ENCODE results near the gene SETD4.
"Not testable (repeated sequence)": the region's sequence is repeated elsewhere in the genome, so short reads cannot be mapped to it uniquely, and the experiment has no call there.

SETD4 gene, protein sequence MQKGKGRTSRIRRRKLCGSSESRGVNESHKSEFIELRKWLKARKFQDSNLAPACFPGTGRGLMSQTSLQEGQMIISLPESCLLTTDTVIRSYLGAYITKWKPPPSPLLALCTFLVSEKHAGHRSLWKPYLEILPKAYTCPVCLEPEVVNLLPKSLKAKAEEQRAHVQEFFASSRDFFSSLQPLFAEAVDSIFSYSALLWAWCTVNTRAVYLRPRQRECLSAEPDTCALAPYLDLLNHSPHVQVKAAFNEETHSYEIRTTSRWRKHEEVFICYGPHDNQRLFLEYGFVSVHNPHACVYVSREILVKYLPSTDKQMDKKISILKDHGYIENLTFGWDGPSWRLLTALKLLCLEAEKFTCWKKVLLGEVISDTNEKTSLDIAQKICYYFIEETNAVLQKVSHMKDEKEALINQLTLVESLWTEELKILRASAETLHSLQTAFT

DNA sequence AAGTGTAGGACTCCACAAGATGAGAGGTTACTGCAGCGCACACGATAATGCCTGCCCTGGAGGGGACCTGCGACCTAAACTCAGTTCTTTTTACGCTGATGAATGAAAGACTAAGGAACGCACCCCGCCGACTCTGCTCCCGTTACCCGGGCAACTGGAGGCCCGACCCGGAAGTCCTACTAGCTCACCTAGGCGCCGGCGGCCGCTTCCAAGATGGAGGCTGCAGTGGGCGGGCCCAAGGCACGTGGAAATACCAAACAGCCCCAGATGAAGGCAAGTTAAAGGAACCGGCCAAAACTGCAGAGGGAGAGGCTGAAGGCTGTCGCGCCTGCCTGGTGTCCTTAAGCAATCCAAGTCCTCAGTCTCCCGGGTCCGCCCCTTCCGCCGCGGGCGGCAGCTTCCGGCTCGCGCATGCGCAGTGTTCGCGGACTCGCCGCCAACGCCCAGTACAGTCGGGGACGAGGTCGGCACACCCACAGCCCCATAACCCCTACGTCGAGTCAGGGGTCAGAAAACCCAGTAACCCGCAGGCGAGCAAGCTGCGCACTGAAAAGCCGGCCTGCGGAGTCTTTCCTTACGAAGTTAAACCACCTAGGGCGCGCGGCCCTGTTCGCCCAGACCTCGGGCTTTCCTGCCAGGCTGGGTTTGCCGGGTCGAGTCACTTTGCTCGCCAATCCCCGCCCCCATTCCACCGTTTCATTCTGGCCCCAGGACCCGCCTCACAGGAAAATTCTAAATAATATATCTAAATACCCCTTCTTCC is at the start of gene SETD4:
Gene SETD4 (minus strand): TSS at position 368 of the 763 bp plus-strand sequence. CDS start 1,638 bp downstream, outside the sequence.
- DNase-seq: peak; percentile 94

- no peak for DNase-seq
Measured at GRCh38 chr21:36109868-36110267, 49.5 kb upstream of the SETD4 start.

DNA sequence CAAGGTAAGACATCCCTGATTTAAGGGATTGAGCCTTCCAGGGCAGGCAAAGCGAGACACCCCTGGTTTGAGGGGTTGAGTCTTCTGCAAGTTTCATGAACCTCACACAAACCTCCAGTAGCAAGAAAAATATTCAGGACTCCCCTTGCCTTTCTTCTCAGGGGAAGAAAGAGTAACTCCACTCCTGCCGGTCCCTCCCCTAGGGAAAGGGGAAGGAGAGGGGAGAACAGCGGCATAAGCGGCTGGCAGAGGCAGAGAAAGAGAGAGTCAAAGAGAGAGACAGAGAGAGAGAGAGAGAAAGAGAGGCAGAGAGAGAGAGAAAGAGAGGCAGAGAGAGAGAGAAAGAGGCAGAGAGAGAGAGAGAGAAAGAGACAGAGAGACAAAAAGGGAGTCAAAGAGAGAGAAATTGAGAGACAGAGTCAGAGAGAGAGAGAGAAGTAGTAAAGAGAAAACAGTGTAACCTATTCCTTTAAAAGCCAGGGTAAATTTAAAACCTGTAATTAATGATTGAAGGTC is 45.1 kb upstream of the SETD4 start:
- no peak for DNase-seq

DNA sequence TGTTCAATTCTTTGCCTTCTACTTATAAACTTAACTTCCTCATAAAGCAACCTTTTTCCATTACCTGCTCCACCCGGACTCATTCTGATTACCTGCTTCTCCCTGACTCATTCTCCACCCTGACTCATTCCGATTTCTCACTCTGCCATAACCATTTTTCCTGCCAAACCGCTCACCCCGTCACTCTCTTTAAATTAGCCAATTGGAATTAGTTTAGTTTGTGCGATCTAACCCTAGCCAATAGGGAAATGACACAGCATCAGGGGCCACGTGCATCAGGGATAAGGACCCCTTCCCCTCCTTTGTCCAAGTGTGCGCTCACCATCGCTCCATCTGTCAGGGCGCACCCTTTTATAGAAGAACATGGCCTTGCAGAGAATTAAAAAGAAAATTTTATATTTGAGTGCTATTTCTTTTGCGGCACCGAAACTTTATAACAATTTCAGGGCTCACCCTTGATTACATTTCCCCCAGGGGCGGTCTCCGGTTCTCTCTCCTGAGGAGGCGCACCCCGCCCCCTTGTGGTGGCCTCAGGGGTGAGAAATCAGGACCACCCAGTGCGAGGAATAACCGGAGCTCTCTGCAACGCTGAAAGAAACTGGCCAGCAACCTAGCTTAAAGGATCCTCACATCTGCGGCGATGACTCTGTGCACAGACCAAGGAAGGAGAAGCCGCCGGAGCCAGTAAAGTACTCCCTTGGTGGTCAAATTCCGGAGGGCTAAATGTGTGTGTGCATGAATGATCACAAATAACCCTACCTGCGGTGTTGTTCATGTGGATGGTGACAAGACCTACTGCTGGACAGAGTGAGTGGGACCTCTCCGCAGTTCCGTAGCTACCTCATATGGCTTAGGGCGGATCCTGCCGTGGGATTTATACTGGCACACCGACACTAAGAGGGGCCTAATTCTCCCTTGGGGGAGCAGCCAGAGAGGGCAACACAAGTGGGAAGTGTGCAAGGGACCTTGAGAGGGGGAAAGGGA is 44.3 kb upstream of the SETD4 start:
- DNase-seq: peak; percentile 48

DNA sequence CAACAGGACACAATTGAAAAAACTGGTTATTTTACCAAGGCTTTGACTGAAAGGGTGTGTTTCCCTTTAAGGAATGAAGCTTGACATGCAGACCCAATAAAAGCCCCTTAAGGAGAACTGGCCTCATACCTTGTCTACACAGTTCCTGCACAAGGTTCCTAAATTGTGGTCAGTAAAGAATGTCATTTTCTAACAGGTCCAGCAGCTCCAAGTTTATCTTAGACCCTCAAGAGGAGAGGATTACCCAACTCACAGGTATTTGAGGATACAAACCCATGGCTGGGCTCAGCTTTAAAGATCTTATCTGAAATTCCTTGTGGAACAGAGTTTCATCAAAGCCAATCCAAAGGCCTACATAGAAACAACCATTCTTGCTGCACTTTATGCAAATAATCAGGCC is 43.1 kb upstream of the SETD4 start:
- DNase-seq: no peak

GRCh38 chr21:36100971-36101641 is 40.8 kb upstream of the SETD4 start:
- DNase-seq: no peak

GRCh38 chr21:36099695-36100211 is 39.4 kb upstream of the SETD4 start:
- DNase-seq: not testable (repeated sequence)

DNA sequence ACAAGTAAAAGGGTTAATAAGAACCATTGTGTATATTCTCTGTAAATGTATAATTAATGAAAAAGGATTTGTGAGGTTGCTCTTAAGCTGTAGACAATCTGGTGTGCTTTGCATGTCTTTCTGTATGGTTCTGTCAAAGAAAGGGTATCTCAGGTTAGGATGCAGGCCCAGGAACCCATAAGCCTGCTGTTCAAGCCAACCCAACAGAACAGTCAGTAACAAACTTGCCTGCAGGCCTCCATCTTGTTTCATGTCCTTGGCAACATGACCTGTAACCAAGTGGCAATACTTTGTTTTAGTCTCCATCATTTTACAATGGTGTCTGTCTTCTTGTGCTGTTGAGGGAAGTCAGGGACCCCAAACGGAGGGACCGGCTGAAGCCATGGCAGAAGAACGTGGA is 38.7 kb upstream of the SETD4 start:
- no peak for DNase-seq

GRCh38 chr21:36098182-36098532 is 37.8 kb upstream of the SETD4 start:
- DNase-seq: no peak

DNA sequence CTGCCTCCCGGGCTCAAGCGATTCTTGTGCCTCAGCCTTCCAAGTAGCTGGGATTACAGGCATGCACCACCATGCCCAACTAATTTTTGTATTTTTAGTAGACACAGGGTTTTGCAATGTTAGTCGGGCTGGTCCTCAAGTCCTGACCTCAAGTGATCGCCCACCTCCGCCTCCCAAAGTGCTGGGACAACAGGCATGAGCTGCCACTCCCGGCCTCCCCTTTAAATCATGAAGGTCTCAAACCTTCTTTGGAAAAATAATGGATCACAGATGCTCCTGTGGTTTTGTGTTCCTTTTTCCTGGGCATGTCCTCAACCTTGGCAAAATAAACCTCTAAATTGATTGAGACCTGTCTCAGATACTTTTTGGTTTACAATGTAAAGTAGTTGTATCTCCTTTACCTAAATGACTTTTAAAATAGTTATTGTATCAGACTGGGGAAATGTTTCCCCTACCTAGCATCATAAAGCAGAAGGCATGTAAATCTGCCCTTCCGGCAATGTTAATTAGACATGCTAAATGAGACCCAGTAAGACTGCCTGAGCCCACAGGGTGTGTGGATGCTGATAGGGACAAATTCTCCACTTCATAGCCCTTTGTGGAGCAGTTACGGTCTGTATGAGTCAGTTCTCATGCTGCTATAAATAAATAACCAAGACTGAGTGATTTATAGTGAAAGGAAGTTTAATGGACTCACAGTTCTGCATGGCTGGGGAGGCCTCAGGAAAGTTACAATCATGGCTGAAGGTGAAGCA is 37.3 kb upstream of the SETD4 start:
- DNase-seq: no peak

DNA sequence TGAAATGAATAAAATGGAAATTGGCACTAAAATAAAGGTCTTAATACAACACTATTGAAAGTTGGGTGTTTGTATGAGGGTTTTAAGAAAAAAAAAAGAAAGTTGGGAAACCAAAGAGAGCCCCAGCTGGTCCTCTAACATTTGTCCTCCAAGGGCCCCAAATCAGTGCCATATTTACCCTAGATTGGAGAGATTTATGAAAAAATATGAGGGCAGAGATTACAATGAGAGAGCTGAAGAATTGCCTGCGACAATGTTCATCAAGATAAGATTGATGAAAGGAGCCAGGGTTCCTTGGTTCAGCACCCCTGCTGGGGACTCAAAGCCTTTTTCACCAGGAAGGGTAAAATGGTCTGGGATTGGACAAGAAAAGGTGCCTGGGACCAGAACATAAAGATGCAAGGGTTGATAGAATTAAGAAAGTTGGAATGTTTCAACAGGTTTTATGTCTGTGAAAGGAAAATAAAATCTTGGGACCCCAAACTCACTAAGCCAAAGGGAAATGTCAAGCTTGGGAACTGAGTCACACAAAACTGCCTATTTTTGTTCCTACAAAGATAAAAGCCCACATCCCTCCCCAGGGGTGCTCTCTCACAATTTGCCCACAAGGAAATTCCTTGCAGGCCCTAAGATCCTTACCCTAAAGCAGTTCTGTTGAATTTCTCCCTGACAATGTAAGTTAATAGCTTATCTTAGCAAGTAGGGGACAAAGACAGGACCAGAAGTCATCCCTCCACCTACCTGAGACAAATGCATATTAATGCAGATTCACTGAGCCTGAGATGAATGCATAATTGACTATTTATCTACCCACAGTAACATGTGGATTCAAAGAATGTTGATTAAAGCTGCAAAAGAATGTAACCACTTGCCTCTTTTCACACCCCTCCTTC is 36.3 kb upstream of the SETD4 start:
- no peak for DNase-seq

GRCh38 chr21:36093512-36093911 is 33.2 kb upstream of the SETD4 start:
- no peak for DNase-seq

- no peak for DNase-seq
Measured at GRCh38 chr21:36092681-36093080, 32.4 kb upstream of the SETD4 start.

- no peak for DNase-seq
Measured at GRCh38 chr21:36089946-36090345, 29.6 kb upstream of the SETD4 start.

GRCh38 chr21:36087362-36088138 is 27.2 kb upstream of the SETD4 start:
- peak; percentile 36 for DNase-seq

DNA sequence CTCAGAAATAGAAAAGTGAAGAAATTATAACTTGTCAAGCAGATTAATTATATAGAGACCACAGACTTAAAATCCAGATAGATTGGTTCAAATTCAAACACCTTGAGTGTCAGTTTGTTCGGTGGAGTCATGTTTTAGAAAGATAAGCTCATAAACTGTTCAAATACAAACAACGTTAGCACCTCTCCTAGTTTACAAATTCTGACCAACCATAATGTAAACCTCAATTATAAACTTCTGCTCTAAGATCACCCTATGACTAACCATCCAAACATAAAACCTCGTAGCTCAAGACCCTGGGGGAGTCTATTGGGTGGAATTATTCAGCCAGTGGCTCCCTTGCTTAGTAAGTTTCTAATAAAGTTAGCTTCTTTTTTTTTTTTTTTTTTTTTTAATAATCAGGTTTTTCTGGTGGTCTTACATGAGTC is 21.9 kb upstream of the SETD4 start:
- no peak for DNase-seq

DNA sequence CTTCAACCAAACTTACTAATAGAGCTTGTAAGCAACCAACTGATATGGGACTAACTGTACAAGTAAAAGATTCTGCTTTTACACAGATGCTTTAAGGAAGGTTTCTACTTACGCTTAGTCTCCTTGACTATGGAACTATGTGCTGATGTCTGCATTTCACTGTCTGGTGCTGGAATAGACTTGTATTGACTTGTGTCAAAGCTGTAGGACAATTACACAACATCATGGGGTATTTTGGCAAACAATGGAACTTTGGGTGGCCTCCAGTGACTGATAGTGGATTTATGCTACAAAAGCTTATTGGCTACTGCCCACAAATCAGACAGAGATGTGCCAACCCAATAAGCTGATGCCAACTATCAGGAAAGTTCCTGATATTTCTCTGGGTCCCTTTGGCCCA is 20.1 kb upstream of the SETD4 start:
- no peak for DNase-seq

DNA sequence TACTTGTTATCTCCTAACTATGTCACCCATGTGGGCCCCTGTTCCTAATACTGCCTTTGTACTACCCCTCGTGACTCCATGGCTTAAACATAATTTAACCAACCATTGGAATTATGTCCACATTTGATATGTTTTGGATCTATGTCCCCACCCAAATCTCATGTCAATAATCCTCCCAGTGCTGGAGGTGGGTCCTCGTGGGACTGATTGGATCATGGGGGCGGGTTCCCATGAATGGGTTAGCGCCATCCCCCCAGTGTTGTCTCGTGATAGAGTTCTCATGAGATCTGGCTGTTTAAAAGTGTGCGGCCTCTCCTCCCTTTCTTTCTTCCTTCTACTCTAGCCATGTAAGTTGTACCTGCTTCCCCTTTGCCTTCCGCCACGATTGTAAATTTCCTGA is 19.3 kb upstream of the SETD4 start:
- DNase-seq: no peak

GRCh38 chr21:36079010-36079649 is 18.8 kb upstream of the SETD4 start:
- DNase-seq: no peak

All from femur (tissue), 1 donor.